Central memory CD8-positive, alpha-beta T cell (primary cell): ENCODE results near the gene MBD3L3.
"Not testable (repeated sequence)": the region's sequence is repeated elsewhere in the genome, so short reads cannot be mapped to it uniquely, and the experiment has no call there.

Experiments used
- ATAC-seq: fragments of 150-1000 bp; cut with Tn5 transposase; replicated peaks from 2 replicates; pipeline ENCODE4 v1.10.0; 2022; ENCODE audit warnings: mild to moderate bottlenecking, moderate FRiP score, moderate number of reproducible peaks; ENCODE audit not compliant: poor library complexity, severe bottlenecking; ENCODE audit errors: extremely low read depth
- DNase-seq, 2 donors: peaks; one replicate each; pipeline ENCODE4 v3.0.0; 2021; ENCODE audit warnings: low spot score in 2 of 2
- H3K27ac Mint-ChIP-seq: one replicate; pipeline ENCODE4 v1.8.0; 2022; ENCODE audit warnings: low read depth, mild to moderate bottlenecking, moderate library complexity, mixed read lengths
- H3K27me3 Mint-ChIP-seq: one replicate; pipeline ENCODE4 v1.8.0; 2022; ENCODE audit warnings: mixed read lengths
- H3K36me3 Mint-ChIP-seq: one replicate; pipeline ENCODE4 v1.8.0; 2022; ENCODE audit warnings: mild to moderate bottlenecking, moderate library complexity, mixed read lengths; ENCODE audit not compliant: insufficient read depth
- H3K4me1 Mint-ChIP-seq: one replicate; pipeline ENCODE4 v1.8.0; 2022; ENCODE audit warnings: mixed read lengths
- H3K4me3 Mint-ChIP-seq: one replicate; pipeline ENCODE4 v1.8.0; 2022; ENCODE audit warnings: mild to moderate bottlenecking, moderate library complexity, mixed read lengths
- H3K9me3 Mint-ChIP-seq: one replicate; pipeline ENCODE4 v1.8.0; 2022; ENCODE audit warnings: mixed read lengths

MBD3L3 gene

DNA sequence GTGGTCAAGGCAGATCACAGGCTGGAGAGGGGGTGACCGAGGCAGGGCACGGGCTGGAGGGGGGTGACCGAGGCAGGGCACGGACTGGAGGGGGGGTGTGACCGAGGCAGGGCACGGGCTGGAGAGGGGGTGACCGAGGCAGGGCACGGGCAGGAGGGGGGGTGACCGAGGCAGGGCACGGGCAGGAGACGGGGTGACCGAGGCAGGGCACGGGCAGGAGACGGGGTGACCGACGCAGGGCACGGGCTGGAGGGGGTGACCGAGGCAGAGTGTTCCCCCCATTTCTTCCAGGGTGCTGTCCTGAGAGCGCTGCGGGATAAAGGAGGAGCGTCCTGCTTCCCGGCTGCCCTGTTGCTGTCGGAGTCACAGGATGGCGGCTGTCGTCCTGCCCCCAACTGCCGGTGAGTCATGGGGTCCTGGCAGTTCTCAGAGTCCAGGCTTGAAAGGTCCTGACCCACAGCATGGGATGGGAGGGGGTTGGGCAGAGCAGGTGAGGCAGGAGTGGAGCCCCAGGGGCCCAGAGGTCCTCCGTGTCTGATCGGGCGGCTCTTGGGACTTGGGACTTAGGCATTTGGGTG lies 16.3 kb upstream of the MBD3L3 start:
- no peak for ATAC-seq
- peaks cover 13% of the 10 kb centered on the region for H3K4me1 Mint-ChIP-seq

DNA sequence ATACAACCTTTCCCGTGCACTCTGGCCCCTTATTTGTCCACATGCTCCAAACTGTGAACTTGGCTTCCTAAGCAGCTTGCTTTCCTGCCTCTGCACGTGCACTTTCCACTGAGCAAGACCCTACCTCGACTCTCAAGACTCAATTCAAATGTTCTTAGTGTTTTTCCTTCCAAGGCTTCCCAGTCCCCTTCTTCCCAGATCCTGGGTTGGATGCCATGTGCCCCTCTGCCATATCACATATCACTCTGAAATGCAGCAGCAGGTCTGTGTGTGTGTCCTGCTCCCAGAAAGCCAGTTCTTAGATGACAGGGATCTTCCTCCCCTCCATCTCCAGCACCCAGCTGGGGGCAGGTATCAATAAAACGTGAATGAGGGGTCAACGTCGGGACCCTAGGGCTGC lies 14.1 kb upstream of the MBD3L3 start:
- H3K9me3 Mint-ChIP-seq = no peaks in the 10 kb centered on the region
- DNase-seq = no peak
- no peak overlapping the region for H3K27ac Mint-ChIP-seq
- peaks cover 68% of the 10 kb centered on the region for H3K36me3 Mint-ChIP-seq
- H3K4me3 Mint-ChIP-seq = peak overlapping the region; percentile 38
- H3K4me1 Mint-ChIP-seq = peaks cover 24% of the 10 kb centered on the region
- H3K27me3 Mint-ChIP-seq = no peaks in the 10 kb centered on the region
- ATAC-seq = no peak

More for the DNA sequence above, 16.3 kb upstream of the MBD3L3 start:
- Mint-ChIP-seq H3K4me3 (no peak overlapping the region), H3K27ac (no peak overlapping the region), H3K9me3 (peaks cover 7% of the 10 kb centered on the region), H3K36me3 (peaks cover 84% of the 10 kb centered on the region), H3K27me3 (no peaks in the 10 kb centered on the region)
- DNase-seq = no peak

DNA sequence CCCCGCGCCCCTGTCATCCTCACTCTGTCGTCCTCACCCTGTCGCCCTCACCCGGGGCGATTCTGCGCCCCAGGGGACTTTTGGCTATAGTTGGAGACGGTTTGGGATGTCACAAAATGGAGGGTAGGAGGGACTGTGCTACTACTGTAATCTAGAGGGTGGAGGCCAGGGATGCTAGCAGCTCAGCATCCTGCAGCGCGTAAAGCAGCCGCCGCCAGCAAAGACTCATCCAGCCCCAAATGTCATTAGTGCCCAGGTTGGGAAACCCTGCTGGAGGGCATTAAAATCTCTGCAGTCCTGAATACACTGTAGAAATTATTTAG lies 11.4 kb upstream of the MBD3L3 start:
- H3K36me3 Mint-ChIP-seq = peaks cover 45% of the 10 kb centered on the region
- H3K27ac Mint-ChIP-seq = peak overlapping the region; percentile 91
- no peaks in the 10 kb centered on the region for H3K9me3 Mint-ChIP-seq
- no peaks in the 10 kb centered on the region for H3K27me3 Mint-ChIP-seq
- H3K4me3 Mint-ChIP-seq = peak overlapping the region; percentile 90
- DNase-seq (no peak), ATAC-seq (peak; percentile 22)
- H3K4me1 Mint-ChIP-seq = peaks cover 24% of the 10 kb centered on the region

GRCh38 chr19:7069042-7069903 lies 10.8 kb upstream of the MBD3L3 start, which contains the start of gene ZNF557:
Gene ZNF557 (plus strand): TSS chr19:7069703. CDS start chr19:7075075, 5,372 bp downstream.
- Mint-ChIP-seq H3K27ac (peak within 1 kb of the TSS; percentile 91), H3K4me3 (peak within 1 kb of the TSS; percentile 90), H3K27me3 (no peaks in the 10 kb centered on the region), H3K36me3 (peaks cover 39% of the 10 kb centered on the region), H3K4me1 (peaks cover 20% of the 10 kb centered on the region), H3K9me3 (no peaks in the 10 kb centered on the region)
- peak; percentile 95 for ATAC-seq
- peak; percentile 98 to 99 for DNase-seq

GRCh38 chr19:7068599-7068998 lies 10.1 kb upstream of the MBD3L3 start:
- ATAC-seq = no peak
- peak overlapping the region; percentile 91 for H3K27ac Mint-ChIP-seq
- peaks cover 18% of the 10 kb centered on the region for H3K4me1 Mint-ChIP-seq
- no peaks in the 10 kb centered on the region for H3K27me3 Mint-ChIP-seq
- no peaks in the 10 kb centered on the region for H3K9me3 Mint-ChIP-seq
- DNase-seq = no peak
- peak overlapping the region; percentile 90 for H3K4me3 Mint-ChIP-seq
- H3K36me3 Mint-ChIP-seq = peaks cover 32% of the 10 kb centered on the region

- no peak for DNase-seq
- Mint-ChIP-seq H3K4me3 (no peak overlapping the region), H3K9me3 (no peaks in the 10 kb centered on the region), H3K27ac (no peak overlapping the region), H3K4me1 (peaks cover 17% of the 10 kb centered on the region), H3K36me3 (peaks cover 24% of the 10 kb centered on the region), H3K27me3 (no peaks in the 10 kb centered on the region)
- ATAC-seq = no peak
These were observed 9.2 kb upstream of the MBD3L3 start for GRCh38 chr19:7067716-7068115.

DNA sequence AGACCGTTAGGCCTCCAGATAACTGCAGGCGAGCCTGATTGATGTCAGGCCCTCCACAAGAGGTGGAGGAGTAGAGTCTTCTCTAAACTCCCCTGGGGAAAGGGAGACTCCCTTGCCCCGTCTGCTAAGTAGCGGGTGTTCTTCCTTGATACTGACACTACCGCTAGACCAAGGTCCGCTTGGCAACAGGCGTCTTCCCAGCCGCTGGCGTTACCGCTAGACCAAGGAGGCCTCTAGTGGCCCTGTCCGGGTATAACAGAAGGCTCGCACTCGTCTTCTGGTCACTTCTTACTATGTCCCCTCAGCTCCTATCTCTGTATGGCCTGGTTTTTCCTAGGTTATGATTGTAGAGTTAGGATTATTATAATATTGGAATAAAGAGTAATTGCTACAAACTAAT lies 8.6 kb upstream of the MBD3L3 start:
- DNase-seq, ATAC-seq, H3K27ac Mint-ChIP-seq, H3K9me3 Mint-ChIP-seq, H3K4me3 Mint-ChIP-seq, H3K27me3 Mint-ChIP-seq: not testable (repeated sequence)
- H3K4me1 Mint-ChIP-seq = peaks cover 11% of the 10 kb centered on the region
- peaks cover 19% of the 10 kb centered on the region for H3K36me3 Mint-ChIP-seq

DNA sequence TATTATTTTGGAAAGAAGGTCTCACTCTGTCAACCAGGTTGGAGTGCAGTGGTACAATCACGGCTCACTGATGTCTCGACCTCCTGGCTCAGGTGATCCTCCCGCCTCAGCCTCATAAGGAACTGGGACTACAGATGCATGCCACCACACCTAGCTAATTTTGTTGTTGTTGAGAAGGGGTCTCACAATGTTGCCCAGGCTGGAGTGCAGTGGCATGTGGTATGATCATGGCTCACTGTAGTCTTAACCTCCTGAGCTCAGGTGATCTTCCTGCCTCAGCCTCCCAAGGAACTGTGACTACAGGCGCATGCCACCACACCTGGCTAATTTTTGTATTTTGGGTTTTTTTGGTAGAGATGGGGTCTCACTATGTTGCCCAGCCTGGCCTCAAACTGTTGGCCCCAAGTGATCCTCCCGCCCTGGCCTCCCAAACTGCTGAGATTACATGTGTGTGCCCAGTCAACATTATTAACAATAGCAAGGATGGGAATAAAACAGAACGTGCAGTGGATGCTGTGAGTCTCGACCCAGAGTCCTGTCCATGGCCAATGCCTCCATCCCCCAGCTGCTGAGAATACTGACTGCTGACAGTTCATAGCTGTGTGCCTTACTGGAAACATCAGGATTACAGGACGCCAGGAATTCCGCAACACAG lies 5.4 kb upstream of the MBD3L3 start:
- Mint-ChIP-seq H3K4me1 (peaks cover 2% of the 10 kb centered on the region), H3K9me3 (no peaks in the 10 kb centered on the region), H3K27me3 (no peaks in the 10 kb centered on the region), H3K4me3 (no peak overlapping the region), H3K27ac (no peak overlapping the region), H3K36me3 (no peaks in the 10 kb centered on the region)
- ATAC-seq (no peak), DNase-seq (no peak)

GRCh38 chr19:7063339-7063738 lies 4.9 kb upstream of the MBD3L3 start:
- ATAC-seq (no peak), DNase-seq (no peak)
- H3K36me3 Mint-ChIP-seq = no peaks in the 10 kb centered on the region
- no peaks in the 10 kb centered on the region for H3K27me3 Mint-ChIP-seq
- H3K4me3 Mint-ChIP-seq = no peak overlapping the region
- no peaks in the 10 kb centered on the region for H3K9me3 Mint-ChIP-seq
- H3K4me1 Mint-ChIP-seq = no peaks in the 10 kb centered on the region
- no peak overlapping the region for H3K27ac Mint-ChIP-seq

- H3K4me3 Mint-ChIP-seq, H3K27me3 Mint-ChIP-seq, H3K36me3 Mint-ChIP-seq, H3K27ac Mint-ChIP-seq, H3K9me3 Mint-ChIP-seq, DNase-seq, H3K4me1 Mint-ChIP-seq: not testable (repeated sequence)
- peak; percentile 83 for ATAC-seq
These were observed 1.5 kb upstream of the MBD3L3 start for GRCh38 chr19:7059977-7060376.

GRCh38 chr19:7056371-7056770 lies 2.1 kb downstream of the MBD3L3 start:
- H3K27me3 Mint-ChIP-seq, H3K36me3 Mint-ChIP-seq, H3K4me3 Mint-ChIP-seq, H3K27ac Mint-ChIP-seq, ATAC-seq, H3K9me3 Mint-ChIP-seq, H3K4me1 Mint-ChIP-seq, DNase-seq: not testable (repeated sequence)

DNA sequence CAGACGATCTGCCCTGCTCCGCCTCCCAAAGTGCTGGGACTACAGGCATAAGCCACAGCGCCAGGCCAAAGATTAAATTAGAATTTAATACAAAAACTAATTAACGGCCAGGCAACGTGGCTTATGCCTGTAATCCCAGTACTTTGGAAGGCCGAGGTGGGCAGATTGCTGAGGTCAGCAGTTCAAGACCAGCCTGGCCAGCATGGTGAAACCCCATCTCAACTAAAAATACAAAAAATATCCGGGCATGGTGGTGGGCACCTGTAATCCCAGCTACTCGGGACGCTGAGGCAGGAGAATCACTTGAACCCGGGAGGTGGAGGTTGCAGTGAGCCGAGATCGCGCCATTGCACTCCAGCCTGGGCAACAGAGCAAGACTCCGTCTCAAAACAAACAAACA lies 2.8 kb downstream of the MBD3L3 start:
- not testable (repeated sequence) for H3K4me1 Mint-ChIP-seq, ATAC-seq, H3K4me3 Mint-ChIP-seq, DNase-seq, H3K36me3 Mint-ChIP-seq, H3K27me3 Mint-ChIP-seq, H3K27ac Mint-ChIP-seq, H3K9me3 Mint-ChIP-seq
